Measurements from ENCODE around the gene LPIN1.

DNA sequence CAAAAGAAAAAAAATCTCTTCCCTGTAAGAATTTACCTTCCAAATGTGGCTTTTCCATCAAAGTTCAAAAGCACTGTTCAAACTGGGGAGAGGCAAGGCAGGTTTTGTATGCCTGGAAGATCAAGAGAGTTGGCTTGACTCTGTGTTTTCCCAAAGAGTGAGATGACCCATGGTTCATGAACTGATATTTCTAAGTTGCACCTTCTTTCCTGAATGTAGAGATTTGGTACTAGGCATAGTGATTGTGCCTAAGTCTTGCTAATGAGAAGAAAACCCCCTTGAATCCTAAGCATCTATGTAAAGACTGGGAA lies 23.4 kb upstream of the LPIN1 start:
- TF ChIP-seq, protein P1, sequence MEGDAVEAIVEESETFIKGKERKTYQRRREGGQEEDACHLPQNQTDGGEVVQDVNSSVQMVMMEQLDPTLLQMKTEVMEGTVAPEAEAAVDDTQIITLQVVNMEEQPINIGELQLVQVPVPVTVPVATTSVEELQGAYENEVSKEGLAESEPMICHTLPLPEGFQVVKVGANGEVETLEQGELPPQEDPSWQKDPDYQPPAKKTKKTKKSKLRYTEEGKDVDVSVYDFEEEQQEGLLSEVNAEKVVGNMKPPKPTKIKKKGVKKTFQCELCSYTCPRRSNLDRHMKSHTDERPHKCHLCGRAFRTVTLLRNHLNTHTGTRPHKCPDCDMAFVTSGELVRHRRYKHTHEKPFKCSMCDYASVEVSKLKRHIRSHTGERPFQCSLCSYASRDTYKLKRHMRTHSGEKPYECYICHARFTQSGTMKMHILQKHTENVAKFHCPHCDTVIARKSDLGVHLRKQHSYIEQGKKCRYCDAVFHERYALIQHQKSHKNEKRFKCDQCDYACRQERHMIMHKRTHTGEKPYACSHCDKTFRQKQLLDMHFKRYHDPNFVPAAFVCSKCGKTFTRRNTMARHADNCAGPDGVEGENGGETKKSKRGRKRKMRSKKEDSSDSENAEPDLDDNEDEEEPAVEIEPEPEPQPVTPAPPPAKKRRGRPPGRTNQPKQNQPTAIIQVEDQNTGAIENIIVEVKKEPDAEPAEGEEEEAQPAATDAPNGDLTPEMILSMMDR (conservative IDR thresholded peaks at IDR 0.05 in 1 of 2, IDR thresholded peaks at IDR 0.05 in 1 of 2; ENCODE audit: extremely low read depth in 1 of 2, insufficient read depth in 1 of 2, low read depth in 1 of 2, low read length in 2 of 2): no peak
- no peak for TF ChIP-seq EZH2 (IDR thresholded peaks at IDR 0.05; ENCODE audit: borderline replicate concordance, low read length)

Measured in mammary epithelial cell (primary cell).